ENCODE data around the gene NXPE1.

DNA sequence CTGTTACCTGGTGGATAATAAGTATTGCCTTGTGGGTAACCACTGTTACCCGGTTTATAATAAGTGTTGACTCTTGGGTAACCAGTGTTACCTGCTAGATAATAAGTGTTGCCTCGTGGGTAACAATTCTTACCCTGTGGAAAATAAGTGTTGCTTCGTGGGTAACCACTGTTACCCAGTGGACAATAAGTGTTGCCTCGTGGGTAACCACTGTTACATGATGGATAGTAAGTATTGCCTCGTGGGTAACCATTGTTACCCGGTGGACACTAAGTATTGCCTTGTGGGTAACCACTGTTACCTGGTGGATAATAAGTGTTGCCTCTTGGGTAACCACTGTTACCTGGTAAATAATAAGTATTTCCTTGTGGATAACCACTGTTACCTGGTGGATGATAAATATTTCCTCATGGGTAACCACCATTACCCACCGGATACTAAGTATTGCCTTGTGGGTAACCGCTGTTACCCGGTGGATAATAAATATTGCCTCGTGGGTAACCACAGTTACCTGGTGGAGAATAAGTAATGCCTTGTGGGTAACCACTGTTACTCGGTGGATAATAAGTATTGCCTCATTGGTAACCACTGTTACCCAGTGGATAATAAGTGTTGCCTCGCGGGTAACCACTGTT lies 44.6 kb upstream of the NXPE1 start:
- TF ChIP-seq, protein P1, sequence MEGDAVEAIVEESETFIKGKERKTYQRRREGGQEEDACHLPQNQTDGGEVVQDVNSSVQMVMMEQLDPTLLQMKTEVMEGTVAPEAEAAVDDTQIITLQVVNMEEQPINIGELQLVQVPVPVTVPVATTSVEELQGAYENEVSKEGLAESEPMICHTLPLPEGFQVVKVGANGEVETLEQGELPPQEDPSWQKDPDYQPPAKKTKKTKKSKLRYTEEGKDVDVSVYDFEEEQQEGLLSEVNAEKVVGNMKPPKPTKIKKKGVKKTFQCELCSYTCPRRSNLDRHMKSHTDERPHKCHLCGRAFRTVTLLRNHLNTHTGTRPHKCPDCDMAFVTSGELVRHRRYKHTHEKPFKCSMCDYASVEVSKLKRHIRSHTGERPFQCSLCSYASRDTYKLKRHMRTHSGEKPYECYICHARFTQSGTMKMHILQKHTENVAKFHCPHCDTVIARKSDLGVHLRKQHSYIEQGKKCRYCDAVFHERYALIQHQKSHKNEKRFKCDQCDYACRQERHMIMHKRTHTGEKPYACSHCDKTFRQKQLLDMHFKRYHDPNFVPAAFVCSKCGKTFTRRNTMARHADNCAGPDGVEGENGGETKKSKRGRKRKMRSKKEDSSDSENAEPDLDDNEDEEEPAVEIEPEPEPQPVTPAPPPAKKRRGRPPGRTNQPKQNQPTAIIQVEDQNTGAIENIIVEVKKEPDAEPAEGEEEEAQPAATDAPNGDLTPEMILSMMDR (conservative IDR thresholded peaks at IDR 0.05): no peak
- TF ChIP-seq EZH2 (IDR thresholded peaks at IDR 0.05; ENCODE audit: low read depth): no peak

All from PC-9 (cell line).